ENCODE results near the gene CCDC158. TPM values are rescaled to one million over a fixed set of nuclear protein-coding genes. Genes with fewer than 3 reads are reported as not detected.

CCDC158 gene
- polyA plus RNA-seq, 3 donors, result not detected

DNA sequence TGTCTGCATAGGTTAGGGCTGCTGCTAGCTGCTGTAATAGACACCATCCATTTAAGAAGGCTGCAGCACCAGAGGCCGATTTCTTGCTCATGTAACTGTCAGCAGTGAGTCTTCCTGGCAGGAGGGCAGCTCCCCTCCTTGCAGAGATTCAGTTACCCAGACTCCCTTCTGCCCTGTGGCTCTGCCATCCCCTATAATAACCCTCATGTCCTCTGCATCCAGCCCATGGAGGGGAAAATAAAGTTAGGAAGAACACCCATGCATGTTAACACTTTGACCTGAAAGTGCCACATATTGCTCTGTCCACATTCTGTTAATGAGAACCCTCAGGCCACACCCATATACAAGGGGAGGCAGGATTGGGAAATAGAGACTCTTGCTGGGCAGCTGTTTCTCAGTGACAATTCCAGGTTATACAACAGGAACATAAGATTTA lies 109.0 kb downstream of the CCDC158 start:
- no peak overlapping the region for H3K4me3 Mint-ChIP-seq
- no peak for TF ChIP-seq CTCF (IDR thresholded peaks at IDR 0.05)
- Histone ChIP-seq H3K4me2 (replicated peaks; ENCODE audit: extremely low read depth, low read length, poor library complexity, severe bottlenecking) (no peak overlapping the region), H3K4me3 (replicated peaks in 1 of 3; ENCODE audit: low read depth in 2 of 3, low read length in 3 of 3) (no peak overlapping the region), H3K27me3 (ENCODE audit: control insufficient read depth in 2 of 2, insufficient read depth in 2 of 2, low read length in 2 of 2) (no peaks in the 10 kb centered on the region), H3K79me2 (ENCODE audit: insufficient read depth, low read length) (peaks cover 1% of the 10 kb centered on the region), H3K4me1 (ENCODE audit: control insufficient read depth in 1 of 2, insufficient read depth in 2 of 2, low read length in 2 of 2) (peaks cover 11 to 16% of the 10 kb centered on the region in 2 donors), H3K9ac (ENCODE audit: insufficient read depth, low read length, poor library complexity, severe bottlenecking) (no peak overlapping the region), H3K36me3 (replicated peaks in 1 of 2; ENCODE audit: control insufficient read depth in 1 of 2, insufficient read depth in 2 of 2, low read length in 2 of 2) (peaks cover 3 to 19% of the 10 kb centered on the region in 2 donors), H3K27ac (ENCODE audit: low read depth in 1 of 2, low read length in 2 of 2) (no peak overlapping the region), H3K9me3 (replicated peaks in 1 of 2; ENCODE audit: control insufficient read depth in 1 of 2, insufficient read depth in 1 of 2, low read length in 2 of 2) (peaks cover 6 to 9% of the 10 kb centered on the region in 2 donors), H4K20me1 (ENCODE audit: insufficient read depth, low read length) (no peaks in the 10 kb centered on the region), H2AFZ (ENCODE audit: insufficient read depth, low read depth, low read length, poor library complexity, severe bottlenecking) (no peak overlapping the region)
- H3K9me3 Mint-ChIP-seq, result peaks cover 5 to 18% (median 14%) of the 10 kb centered on the region in 7 donors
- no peak for DNase-seq
- H3K4me1 Mint-ChIP-seq, result peaks cover 11% of the 10 kb centered on the region
- H3K36me3 Mint-ChIP-seq, result peaks cover 21 to 23% of the 10 kb centered on the region in 2 donors
- H3K27me3 Mint-ChIP-seq (ENCODE audit: low read depth in 3 of 3), result no peaks in the 10 kb centered on the region
- intact Hi-C loops (cut with micrococcal nuclease), result no loop called here
- 100% methylated on average over 1 of the region's 1 CpG for whole genome bisulfite sequencing (ENCODE audit: insufficient coverage)
- H3K27ac Mint-ChIP-seq, result peak overlapping the region in 1 of 7 donors; percentile 72

DNA sequence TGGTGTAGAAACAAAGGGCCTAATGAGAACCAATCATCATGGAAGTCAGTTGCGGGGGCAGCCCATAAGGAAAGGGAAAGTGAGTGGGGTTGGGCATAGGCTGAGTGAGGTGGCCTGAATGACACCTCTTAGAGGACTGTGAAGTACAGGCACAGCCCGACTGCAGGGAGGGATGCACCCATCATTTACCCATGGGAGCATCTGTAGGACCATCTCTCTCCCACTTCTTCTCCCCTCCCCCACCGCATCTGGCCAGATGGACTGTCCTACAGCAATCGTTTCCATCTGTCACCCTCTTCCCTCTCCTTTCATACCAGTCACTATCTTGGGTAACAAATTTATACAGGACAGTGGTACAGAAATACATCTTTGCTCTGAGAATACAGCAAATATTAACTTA lies 110.3 kb downstream of the CCDC158 start:
- H3K4me1 Mint-ChIP-seq, result peaks cover 16% of the 10 kb centered on the region
- TF ChIP-seq CTCF (IDR thresholded peaks at IDR 0.05), result no peak
- Histone ChIP-seq H3K4me3 (replicated peaks in 1 of 3; ENCODE audit: low read depth in 2 of 3, low read length in 3 of 3) (no peak overlapping the region), H3K9ac (ENCODE audit: insufficient read depth, low read length, poor library complexity, severe bottlenecking) (no peak overlapping the region), H2AFZ (ENCODE audit: insufficient read depth, low read depth, low read length, poor library complexity, severe bottlenecking) (no peak overlapping the region), H3K79me2 (ENCODE audit: insufficient read depth, low read length) (peaks cover 6% of the 10 kb centered on the region), H3K4me2 (replicated peaks; ENCODE audit: extremely low read depth, low read length, poor library complexity, severe bottlenecking) (no peak overlapping the region), H4K20me1 (ENCODE audit: insufficient read depth, low read length) (no peaks in the 10 kb centered on the region), H3K9me3 (replicated peaks in 1 of 2; ENCODE audit: control insufficient read depth in 1 of 2, insufficient read depth in 1 of 2, low read length in 2 of 2) (peaks cover 0 to 7% of the 10 kb centered on the region in 2 donors), H3K4me1 (ENCODE audit: control insufficient read depth in 1 of 2, insufficient read depth in 2 of 2, low read length in 2 of 2) (peaks cover 15 to 22% of the 10 kb centered on the region in 2 donors), H3K27me3 (ENCODE audit: control insufficient read depth in 2 of 2, insufficient read depth in 2 of 2, low read length in 2 of 2) (no peaks in the 10 kb centered on the region), H3K27ac (ENCODE audit: low read depth in 1 of 2, low read length in 2 of 2) (no peak overlapping the region), H3K36me3 (replicated peaks in 1 of 2; ENCODE audit: control insufficient read depth in 1 of 2, insufficient read depth in 2 of 2, low read length in 2 of 2) (peaks cover 3 to 19% of the 10 kb centered on the region in 2 donors)
- H3K4me3 Mint-ChIP-seq, result no peak overlapping the region
- peaks cover 21 to 23% of the 10 kb centered on the region in 2 donors for H3K36me3 Mint-ChIP-seq
- intact Hi-C loops (cut with micrococcal nuclease), result no loop called here
- H3K27ac Mint-ChIP-seq, result no peak overlapping the region
- peaks cover 0 to 1% (median 0%) of the 10 kb centered on the region in 3 donors for H3K27me3 Mint-ChIP-seq (ENCODE audit: low read depth in 3 of 3)
- 93% methylated on average over 3 of the region's 4 CpGs for WGBS (ENCODE audit: insufficient coverage)
- H3K9me3 Mint-ChIP-seq, result peaks cover 2 to 9% (median 3%) of the 10 kb centered on the region in 7 donors
- no peak for DNase-seq
